Brain microvascular endothelial cell (primary cell): ENCODE data around the gene CPZ.
"Not testable (repeated sequence)": the region's sequence is repeated elsewhere in the genome, so short reads cannot be mapped to it uniquely, and the experiment has no call there.

Experiments
- DNase-seq: peaks from one replicate; pipeline ENCODE4 v3.0.0-alpha.2; 2020
- H3K27ac ChIP-seq: fragments of 250-450 bp; sonication (Bioruptor Pico); 2 replicates; pipeline ENCODE4 v1.5.1; 2020; ENCODE audit warnings: mild to moderate bottlenecking, moderate library complexity
- H3K27me3 ChIP-seq: fragments of 250-450 bp; sonication (Bioruptor Pico); replicated peaks from 2 replicates; pipeline ENCODE4 v1.5.1; 2020; ENCODE audit warnings: mild to moderate bottlenecking
- H3K36me3 ChIP-seq: fragments of 250-450 bp; sonication (Bioruptor Pico); replicated peaks from 2 replicates; pipeline ENCODE4 v1.5.1; 2020; ENCODE audit warnings: mild to moderate bottlenecking
- H3K4me3 ChIP-seq: 2 replicates; pipeline ENCODE4 v1.5.1; 2011; ENCODE audit warnings: low read depth, mild to moderate bottlenecking, control low read depth, low read length, moderate library complexity
- in situ Hi-C: cut with HindIII; loops from 2 replicates; pipeline ENCODE4 v1.10.0; 2017; ENCODE audit warnings: low sequenced_read_pairs, low pct_ligation_motif_present
- TF ChIP-seq, protein P1 (sequence below): IDR thresholded peaks from 2 replicates; pipeline ENCODE4 v1.5.1; 2011; ENCODE audit warnings: low read depth, mild to moderate bottlenecking, moderate library complexity, low read length, control low read depth, inconsistent platforms; ENCODE audit errors: missing control alignments

CPZ gene

DNA sequence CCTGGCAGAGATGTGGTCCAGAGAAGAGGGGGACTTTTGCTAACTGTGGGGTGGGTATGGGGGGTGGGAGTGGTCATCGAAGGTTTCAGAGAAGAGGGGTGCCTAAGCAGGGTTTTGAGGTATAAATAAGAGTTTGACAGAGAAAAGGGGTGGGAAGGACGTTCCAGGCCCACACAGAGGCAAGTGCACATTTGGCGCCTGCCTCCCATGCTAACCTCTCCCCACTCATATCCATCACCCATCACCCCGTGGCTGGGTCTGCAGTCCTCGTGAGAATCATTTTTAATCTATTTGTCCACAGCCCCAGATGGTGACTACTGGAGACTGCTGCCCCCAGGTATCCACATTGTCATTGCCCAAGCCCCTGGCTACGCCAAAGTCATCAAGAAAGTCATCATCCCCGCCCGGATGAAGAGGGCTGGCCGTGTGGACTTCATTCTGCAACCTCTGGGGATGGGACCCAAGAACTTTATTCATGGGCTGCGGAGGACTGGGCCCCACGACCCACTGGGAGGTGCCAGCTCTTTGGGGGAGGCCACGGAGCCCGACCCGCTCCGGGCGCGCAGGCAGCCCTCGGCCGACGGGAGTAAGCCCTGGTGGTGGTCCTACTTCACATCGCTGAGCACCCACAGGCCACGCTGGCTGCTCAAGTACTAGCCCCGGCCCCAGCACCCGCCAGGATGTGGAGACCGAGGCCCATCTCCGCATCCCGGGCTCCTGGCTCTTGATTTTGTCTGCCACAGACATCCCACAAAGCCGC is 26.6 kb downstream of the CPZ start:
- TF ChIP-seq, protein P1, sequence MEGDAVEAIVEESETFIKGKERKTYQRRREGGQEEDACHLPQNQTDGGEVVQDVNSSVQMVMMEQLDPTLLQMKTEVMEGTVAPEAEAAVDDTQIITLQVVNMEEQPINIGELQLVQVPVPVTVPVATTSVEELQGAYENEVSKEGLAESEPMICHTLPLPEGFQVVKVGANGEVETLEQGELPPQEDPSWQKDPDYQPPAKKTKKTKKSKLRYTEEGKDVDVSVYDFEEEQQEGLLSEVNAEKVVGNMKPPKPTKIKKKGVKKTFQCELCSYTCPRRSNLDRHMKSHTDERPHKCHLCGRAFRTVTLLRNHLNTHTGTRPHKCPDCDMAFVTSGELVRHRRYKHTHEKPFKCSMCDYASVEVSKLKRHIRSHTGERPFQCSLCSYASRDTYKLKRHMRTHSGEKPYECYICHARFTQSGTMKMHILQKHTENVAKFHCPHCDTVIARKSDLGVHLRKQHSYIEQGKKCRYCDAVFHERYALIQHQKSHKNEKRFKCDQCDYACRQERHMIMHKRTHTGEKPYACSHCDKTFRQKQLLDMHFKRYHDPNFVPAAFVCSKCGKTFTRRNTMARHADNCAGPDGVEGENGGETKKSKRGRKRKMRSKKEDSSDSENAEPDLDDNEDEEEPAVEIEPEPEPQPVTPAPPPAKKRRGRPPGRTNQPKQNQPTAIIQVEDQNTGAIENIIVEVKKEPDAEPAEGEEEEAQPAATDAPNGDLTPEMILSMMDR, result no peak
- H3K27ac ChIP-seq, result no peak overlapping the region
- no peaks in the 10 kb centered on the region for H3K36me3 ChIP-seq
- H3K4me3 ChIP-seq, result no peak overlapping the region
- no peaks in the 10 kb centered on the region for H3K27me3 ChIP-seq
- in situ Hi-C loops, result no loop called here
- DNase-seq, result no peak

DNA sequence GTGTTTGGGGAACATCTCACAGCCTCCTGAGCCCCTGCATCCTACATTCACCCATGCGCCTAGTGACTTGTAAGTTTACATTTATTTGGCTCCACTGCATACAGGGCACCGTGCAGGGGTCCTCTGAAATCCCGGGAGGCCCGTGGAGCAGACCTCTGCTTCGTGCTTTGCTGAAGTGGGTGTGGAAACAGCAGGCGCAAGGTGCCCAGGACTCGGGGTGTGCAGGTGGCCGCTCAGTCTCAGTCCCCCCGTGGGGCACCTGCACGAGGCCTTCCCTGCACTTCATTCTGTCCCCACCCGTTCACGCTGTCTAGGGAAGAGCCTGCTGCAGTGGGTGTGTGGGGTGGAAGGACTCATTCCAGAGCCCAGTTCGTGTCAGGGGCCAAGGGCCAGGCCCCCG is 28.6 kb downstream of the CPZ start:
- H3K27me3 ChIP-seq, H3K4me3 ChIP-seq, H3K27ac ChIP-seq, DNase-seq, H3K36me3 ChIP-seq, in situ Hi-C loops: not testable (repeated sequence)

DNA sequence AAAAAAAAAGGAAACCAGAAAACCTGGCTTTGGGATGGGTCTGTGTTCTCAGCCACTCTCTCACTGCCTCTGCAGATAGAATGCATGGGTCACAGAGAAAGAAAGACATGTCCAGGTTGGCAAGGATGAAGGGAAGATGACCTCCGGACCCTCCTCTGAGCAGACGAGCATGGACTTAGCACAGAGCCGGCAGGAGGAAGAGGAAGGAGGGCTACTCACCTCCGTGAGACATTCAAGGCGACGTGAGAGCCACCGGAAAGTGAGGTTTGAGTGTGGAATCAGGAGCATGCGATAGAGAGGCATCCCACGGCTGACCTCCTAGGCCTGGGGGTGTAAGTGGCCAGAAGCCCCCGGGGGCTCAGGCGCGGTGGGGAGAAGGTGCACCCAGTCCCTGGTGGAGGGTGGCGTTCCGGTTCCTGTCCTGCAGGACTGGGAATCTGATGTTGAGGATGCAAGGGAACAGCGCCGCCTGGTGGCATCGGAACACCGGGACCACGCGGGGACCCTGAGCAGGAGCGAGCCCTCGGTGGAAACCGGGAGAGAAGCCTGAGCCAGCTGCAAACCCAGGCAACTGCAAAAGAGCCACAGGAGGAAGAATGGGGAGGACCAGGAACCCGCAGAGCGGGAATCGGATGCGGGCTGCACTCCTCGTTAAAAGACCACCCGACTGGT is 32.2 kb downstream of the CPZ start:
- DNase-seq, in situ Hi-C loops, H3K27ac ChIP-seq, H3K4me3 ChIP-seq, H3K36me3 ChIP-seq, H3K27me3 ChIP-seq: not testable (repeated sequence)

DNA sequence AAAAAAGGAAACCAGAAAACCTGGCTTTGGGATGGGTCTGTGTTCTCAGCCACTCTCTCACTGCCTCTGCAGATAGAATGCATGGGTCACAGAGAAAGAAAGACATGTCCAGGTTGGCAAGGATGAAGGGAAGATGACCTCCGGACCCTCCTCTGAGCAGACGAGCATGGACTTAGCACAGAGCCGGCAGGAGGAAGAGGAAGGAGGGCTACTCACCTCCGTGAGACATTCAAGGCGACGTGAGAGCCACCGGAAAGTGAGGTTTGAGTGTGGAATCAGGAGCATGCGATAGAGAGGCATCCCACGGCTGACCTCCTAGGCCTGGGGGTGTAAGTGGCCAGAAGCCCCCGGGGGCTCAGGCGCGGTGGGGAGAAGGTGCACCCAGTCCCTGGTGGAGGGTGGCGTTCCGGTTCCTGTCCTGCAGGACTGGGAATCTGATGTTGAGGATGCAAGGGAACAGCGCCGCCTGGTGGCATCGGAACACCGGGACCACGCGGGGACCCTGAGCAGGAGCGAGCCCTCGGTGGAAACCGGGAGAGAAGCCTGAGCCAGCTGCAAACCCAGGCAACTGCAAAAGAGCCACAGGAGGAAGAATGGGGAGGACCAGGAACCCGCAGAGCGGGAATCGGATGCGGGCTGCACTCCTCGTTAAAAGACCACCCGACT is 37.8 kb downstream of the CPZ start:
- DNase-seq, in situ Hi-C loops, H3K27ac ChIP-seq, H3K27me3 ChIP-seq, H3K4me3 ChIP-seq, H3K36me3 ChIP-seq: not testable (repeated sequence)

DNA sequence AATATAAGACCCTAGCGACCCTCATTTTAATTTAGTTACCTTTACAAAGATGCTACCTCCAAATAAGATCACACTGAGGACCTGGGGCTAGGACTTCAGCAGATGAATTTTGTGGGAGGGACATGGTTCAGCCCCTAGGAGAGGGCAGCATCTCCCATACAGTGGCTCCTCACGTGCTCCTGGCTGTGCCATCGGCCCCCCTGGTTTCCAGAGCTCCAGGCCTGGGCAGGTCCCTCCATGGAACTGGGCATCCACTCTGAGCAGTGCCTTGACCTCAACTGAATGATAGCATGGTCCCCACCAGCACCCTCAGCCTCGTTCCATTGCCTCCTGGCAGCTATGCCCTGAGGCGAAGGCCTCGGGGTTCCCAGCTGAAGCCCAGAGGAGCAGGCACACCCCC is 39.3 kb downstream of the CPZ start:
- DNase-seq, H3K4me3 ChIP-seq, H3K27me3 ChIP-seq, H3K36me3 ChIP-seq, H3K27ac ChIP-seq, in situ Hi-C loops: not testable (repeated sequence)

DNA sequence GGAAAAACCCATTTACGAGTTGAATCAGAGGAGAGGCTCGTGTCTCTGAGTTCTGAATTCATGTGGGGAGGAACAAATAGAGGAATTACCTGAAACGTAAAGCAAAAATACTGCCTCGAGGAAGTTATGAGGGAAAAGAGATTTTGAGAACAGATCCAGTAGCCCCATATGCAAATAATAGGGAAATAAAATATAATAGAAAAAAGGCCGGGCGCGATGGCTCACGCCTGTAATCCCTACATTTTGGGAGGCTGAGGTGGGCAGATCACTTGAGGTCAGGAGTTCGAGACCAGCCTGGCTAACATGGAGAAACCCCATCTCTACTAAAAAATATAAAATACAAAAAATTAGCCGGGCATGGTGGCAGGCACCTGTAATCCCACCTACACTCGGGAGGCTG is 42.2 kb downstream of the CPZ start:
- H3K4me3 ChIP-seq, in situ Hi-C loops, H3K27ac ChIP-seq, DNase-seq, H3K27me3 ChIP-seq, H3K36me3 ChIP-seq: not testable (repeated sequence)

DNA sequence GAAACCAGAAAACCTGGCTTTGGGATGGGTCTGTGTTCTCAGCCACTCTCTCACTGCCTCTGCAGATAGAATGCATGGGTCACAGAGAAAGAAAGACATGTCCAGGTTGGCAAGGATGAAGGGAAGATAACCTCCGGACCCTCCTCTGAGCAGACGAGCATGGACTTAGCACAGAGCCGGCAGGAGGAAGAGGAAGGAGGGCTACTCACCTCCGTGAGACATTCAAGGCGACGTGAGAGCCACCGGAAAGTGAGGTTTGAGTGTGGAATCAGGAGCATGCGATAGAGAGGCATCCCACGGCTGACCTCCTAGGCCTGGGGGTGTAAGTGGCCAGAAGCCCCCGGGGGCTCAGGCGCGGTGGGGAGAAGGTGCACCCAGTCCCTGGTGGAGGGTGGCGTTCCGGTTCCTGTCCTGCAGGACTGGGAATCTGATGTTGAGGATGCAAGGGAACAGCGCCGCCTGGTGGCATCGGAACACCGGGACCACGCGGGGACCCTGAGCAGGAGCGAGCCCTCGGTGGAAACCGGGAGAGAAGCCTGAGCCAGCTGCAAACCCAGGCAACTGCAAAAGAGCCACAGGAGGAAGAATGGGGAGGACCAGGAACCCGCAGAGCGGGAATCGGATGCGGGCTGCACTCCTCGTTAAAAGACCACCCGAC is 43.5 kb downstream of the CPZ start:
- H3K36me3 ChIP-seq, H3K4me3 ChIP-seq, H3K27ac ChIP-seq, in situ Hi-C loops, DNase-seq, H3K27me3 ChIP-seq: not testable (repeated sequence)

DNA sequence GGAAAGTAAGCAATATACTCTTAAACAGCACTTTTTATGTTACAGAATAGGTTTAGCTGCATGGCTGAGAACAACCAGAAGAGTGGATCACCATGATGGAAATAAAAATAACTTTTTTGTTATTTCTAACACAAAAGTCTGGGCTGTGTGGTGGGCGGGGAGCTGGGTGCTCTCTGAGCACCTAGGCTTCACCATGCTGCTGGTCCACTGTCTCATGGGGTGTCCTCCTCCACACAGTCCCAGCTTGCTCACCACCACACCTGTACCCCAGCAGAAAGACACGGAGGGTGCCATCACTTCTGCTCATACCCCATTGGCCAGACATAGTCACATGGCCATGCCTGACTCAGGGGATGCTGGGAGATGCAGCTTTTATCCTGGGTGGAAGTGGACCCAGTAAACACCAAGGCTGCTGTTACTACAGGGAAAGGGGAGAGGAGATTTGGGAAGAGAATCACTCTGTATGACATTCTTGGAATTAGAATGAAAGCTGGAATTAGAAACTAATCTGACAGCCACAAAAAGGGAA is 45.0 kb downstream of the CPZ start:
- H3K27me3 ChIP-seq, result no peaks in the 10 kb centered on the region
- H3K36me3 ChIP-seq, result no peaks in the 10 kb centered on the region
- no peak for DNase-seq
- TF ChIP-seq, protein P1, result no peak
- in situ Hi-C loops, result no loop called here
- no peak overlapping the region for H3K27ac ChIP-seq
- no peak overlapping the region for H3K4me3 ChIP-seq
